ES-I3 (cell line): ENCODE results near the gene YPEL5.

Experiments used
- H3K36me3 ChIP-seq: 2 replicates; pipeline ENCODE4 v1.6.1; 2013; ENCODE audit warnings: mild to moderate bottlenecking, low read length, control low read depth, moderate library complexity; ENCODE audit not compliant: insufficient read depth
- H3K4me1 ChIP-seq: 2 replicates; pipeline ENCODE4 v1.6.1; 2013; ENCODE audit warnings: mild to moderate bottlenecking, control low read depth, low read length; ENCODE audit not compliant: insufficient read depth
- H3K9ac ChIP-seq: 2 replicates; pipeline ENCODE4 v1.6.1; 2013; ENCODE audit warnings: low read depth, mild to moderate bottlenecking, low read length, moderate library complexity
- H3K9me3 ChIP-seq: 2 replicates; pipeline ENCODE4 v1.6.1; 2013; ENCODE audit warnings: mild to moderate bottlenecking, low read length, moderate library complexity; ENCODE audit not compliant: control insufficient read depth, insufficient read depth

The YPEL5 gene

GRCh38 chr2:30192314-30192713, 45.5 kb downstream of the YPEL5 start:
- peaks cover 7% of the 10 kb centered on the region; the same call in 1 of the 2 replicates for H3K4me1 ChIP-seq
- H3K9ac ChIP-seq = no peak overlapping the region
- H3K36me3 ChIP-seq = no peaks in the 10 kb centered on the region
- no peaks in the 10 kb centered on the region for H3K9me3 ChIP-seq

GRCh38 chr2:30193104-30193681, 46.4 kb downstream of the YPEL5 start:
- Histone ChIP-seq H3K36me3 (no peaks in the 10 kb centered on the region), H3K9me3 (no peaks in the 10 kb centered on the region), H3K9ac (no peak overlapping the region)

DNA sequence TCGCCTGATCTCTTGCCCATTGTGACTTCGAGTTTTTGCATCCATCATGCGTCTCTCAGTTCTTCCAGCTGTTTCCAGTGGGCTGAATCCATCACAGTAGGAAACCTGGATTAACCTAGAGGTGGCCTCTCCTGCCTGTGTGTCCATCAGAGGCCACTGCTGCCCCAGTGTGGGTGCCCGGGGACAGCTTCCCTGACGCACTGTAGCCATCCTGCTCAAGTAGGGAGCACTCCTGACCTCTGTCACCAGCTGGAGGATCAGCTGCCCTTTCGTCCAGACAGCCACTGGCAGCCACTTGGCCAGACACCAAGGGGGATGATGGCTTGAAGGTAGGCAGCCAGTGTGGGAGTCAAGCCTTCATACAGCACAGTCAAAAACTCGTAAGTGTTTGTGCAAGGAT, 47.6 kb downstream of the YPEL5 start:
- H3K4me1 ChIP-seq = peaks cover 7% of the 10 kb centered on the region; the same call in 1 of the 2 replicates
- no peaks in the 10 kb centered on the region for H3K9me3 ChIP-seq
- H3K36me3 ChIP-seq = no peaks in the 10 kb centered on the region
- H3K9ac ChIP-seq = no peak overlapping the region

More at GRCh38 chr2:30193104-30193681, 46.4 kb downstream of the YPEL5 start:
- H3K4me1 ChIP-seq = peaks cover 7% of the 10 kb centered on the region; the same call in 1 of the 2 replicates

GRCh38 chr2:30195016-30195415, 48.2 kb downstream of the YPEL5 start:
- Histone ChIP-seq H3K9me3 (no peaks in the 10 kb centered on the region), H3K36me3 (no peaks in the 10 kb centered on the region), H3K4me1 (peaks cover 7% of the 10 kb centered on the region; the same call in 1 of the 2 replicates), H3K9ac (no peak overlapping the region)

- no peak overlapping the region for H3K9ac ChIP-seq
Measured at GRCh38 chr2:30197570-30198192, 50.9 kb downstream of the YPEL5 start.

DNA sequence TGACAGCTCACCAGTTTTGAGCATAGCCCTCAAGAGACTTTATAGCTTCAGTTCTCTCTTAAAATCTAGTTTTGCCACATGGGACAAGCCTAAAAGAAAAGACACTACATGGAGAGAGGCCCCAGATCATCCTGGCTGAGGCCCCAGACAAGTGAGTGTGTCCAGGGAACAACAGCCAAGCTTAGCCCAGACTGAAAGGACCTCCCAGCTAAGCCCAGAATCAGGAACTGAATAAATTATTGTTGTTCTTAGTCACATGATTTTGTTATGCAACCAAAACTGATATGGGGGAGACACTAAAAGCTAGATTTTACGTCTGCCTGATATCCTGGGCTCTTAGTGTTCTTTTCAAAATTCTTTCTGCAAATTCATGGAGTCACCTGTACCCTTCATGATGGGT, 55.2 kb downstream of the YPEL5 start:
- Histone ChIP-seq H3K36me3 (no peaks in the 10 kb centered on the region), H3K9me3 (no peaks in the 10 kb centered on the region), H3K9ac (no peak overlapping the region), H3K4me1 (no peaks in the 10 kb centered on the region)

More at GRCh38 chr2:30197570-30198192, 50.9 kb downstream of the YPEL5 start:
- Histone ChIP-seq H3K36me3 (no peaks in the 10 kb centered on the region), H3K4me1 (peaks cover 3% of the 10 kb centered on the region; the same call in 1 of the 2 replicates), H3K9me3 (no peaks in the 10 kb centered on the region)

GRCh38 chr2:30203156-30203555, 56.3 kb downstream of the YPEL5 start:
- Histone ChIP-seq H3K36me3 (no peaks in the 10 kb centered on the region), H3K9ac (no peak overlapping the region), H3K9me3 (no peaks in the 10 kb centered on the region), H3K4me1 (no peaks in the 10 kb centered on the region)

DNA sequence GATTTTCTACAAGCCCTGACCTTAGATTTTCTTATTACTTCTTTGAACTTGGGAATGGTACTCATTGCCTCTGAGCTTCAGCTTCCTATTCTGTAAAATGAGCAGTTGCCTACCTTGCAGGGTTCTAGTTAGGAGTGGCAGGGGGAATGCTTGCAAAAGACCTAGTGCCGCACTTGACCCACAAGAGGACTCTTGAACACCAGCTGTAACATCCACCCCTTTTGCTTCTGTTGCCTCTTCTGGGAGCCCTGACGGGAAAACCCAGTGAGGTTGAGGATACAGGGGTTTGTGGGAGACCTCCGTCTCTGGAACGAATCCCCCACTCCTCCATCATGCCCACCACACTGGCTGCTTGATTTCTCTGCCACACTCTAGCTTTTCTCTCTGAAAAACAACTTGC, 57.5 kb downstream of the YPEL5 start:
- H3K4me1 ChIP-seq = peaks cover 5% of the 10 kb centered on the region
- no peaks in the 10 kb centered on the region for H3K36me3 ChIP-seq
- no peaks in the 10 kb centered on the region for H3K9me3 ChIP-seq
- H3K9ac ChIP-seq = no peak overlapping the region

DNA sequence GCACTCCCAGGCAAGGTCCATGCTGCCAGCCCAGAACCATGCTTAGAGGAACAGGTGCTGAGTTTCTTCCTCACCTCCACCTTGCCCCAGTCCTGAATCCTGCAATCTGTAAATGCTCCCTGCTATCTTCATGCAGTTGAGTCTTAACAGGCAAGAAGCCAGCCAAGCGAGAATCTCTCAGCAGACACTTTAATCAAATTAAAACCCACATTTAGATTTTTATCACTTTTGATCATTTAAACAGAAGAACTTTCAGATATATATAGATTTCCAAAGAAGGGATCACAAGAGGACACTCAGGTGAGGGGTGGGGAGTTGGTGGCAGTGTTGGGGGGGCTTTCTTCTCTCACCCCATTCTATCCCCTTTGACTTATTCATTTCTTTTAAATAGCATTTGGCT, 58.6 kb downstream of the YPEL5 start:
- Histone ChIP-seq H3K9me3 (no peaks in the 10 kb centered on the region), H3K9ac (no peak overlapping the region), H3K36me3 (no peaks in the 10 kb centered on the region), H3K4me1 (peaks cover 5% of the 10 kb centered on the region)

DNA sequence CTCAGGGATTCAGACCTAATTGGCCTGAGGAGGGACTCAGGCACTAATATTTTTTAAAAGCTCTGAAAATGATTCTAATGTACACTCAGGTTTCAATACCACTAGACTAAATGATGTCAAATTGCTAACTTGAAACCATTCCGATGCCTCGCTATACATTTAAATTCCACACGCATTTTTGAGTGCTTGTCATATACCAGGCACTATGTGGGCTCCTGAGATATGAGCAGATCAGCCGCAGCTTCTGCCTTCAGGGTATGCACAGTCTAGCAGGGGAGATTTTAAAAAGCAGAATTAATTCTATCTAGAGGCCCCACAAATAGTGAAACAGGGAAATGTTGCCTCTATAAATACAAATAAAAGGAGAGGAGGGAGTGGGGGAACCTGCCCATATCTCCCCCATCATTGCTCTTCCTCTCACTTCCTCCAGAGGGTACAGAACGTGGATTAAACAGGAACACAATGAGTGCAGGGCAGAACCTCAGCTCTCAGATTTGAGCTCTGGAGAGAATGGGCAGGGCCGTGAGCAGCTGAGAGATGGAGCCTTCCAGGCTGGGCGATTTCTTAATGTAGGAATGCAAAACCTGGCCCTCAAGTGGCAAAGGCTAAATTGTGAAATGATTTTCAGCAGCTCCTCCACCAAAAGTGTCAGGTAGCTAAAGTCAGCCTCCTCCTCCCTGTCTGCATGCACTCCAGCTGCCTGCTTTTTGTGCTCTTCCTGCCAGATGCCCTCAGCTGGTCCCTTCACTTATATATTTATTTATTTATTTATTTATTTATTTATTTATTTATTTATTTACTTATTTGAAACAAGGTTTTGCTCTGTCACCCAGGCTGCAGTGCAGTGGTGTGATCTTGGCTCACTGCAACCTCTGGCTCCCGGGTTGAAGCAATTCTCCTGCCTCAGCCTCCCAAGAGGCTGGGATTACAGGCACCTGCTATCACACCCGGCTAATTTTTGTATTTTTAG, 59.9 kb downstream of the YPEL5 start:
- H3K9ac ChIP-seq = no peak overlapping the region
- H3K4me1 ChIP-seq = peaks cover 5% of the 10 kb centered on the region
- no peaks in the 10 kb centered on the region for H3K9me3 ChIP-seq
- no peaks in the 10 kb centered on the region for H3K36me3 ChIP-seq

DNA sequence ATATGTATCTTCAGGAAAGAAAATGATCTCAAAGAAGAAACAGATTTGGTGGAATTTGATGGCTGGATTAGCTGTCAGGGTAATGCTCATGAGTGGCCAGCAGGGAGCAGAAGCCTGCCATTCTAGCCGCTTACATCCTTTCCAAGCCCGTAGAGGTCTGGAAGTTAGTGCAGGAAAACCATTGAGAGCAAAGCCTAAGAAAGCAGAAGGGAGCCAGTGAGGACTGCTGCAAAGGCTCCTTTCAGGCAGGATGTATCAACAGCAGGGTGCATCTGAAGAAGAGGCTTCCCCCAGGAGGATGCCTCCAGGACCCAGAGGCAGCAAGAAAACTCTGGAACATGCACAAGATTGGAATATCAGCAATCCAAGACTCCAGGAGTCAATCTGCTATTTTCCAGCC, 61.6 kb downstream of the YPEL5 start:
- no peaks in the 10 kb centered on the region for H3K9me3 ChIP-seq
- H3K9ac ChIP-seq = no peak overlapping the region
- H3K4me1 ChIP-seq = peaks cover 5% of the 10 kb centered on the region
- no peaks in the 10 kb centered on the region for H3K36me3 ChIP-seq

- Histone ChIP-seq H3K9ac (no peak overlapping the region), H3K9me3 (no peaks in the 10 kb centered on the region), H3K4me1 (peaks cover 5% of the 10 kb centered on the region), H3K36me3 (no peaks in the 10 kb centered on the region)
Measured at GRCh38 chr2:30209227-30209626, 62.4 kb downstream of the YPEL5 start.
